ENCODE results near the gene ITIH3.

ITIH3 gene

GRCh38 chr3:52843108-52843865 is 48.7 kb downstream of the ITIH3 start:
- no peak overlapping the region for H3K4me2 ChIP-seq (ENCODE audit: low read length)
- no peaks in the 10 kb centered on the region for H3K9me2 ChIP-seq (replicated peaks; ENCODE audit: control insufficient read depth, low read length)
- no peaks in the 10 kb centered on the region for H3K79me2 ChIP-seq (ENCODE audit: control insufficient read depth, low read length)
- no peak overlapping the region for H3K4me3 ChIP-seq (ENCODE audit: low read length)
- no peaks in the 10 kb centered on the region for H3F3A ChIP-seq (ENCODE audit: control insufficient read depth, insufficient read depth)
- no peaks in the 10 kb centered on the region for H3K9me3 ChIP-seq (ENCODE audit: control insufficient read depth, insufficient read depth, low read length)
- H3K27me3 ChIP-seq (ENCODE audit: control insufficient read depth, low read length) = no peaks in the 10 kb centered on the region
- H4K20me1 ChIP-seq (ENCODE audit: control insufficient read depth, insufficient read depth, low read depth, low read length) = no peaks in the 10 kb centered on the region
- no peak overlapping the region for H3K27ac ChIP-seq (ENCODE audit: low read depth, low read length)
- no peaks in the 10 kb centered on the region; the same call in 1 of the 2 replicates for H3K36me3 ChIP-seq (ENCODE audit: control insufficient read depth, low read length)
- TF ChIP-seq EZH2phosphoT487 (IDR thresholded peaks at IDR 0.05; ENCODE audit: borderline replicate concordance, low read length) (no peak), CTCF (IDR thresholded peaks at IDR 0.05; ENCODE audit: low read depth, low read length, poor library complexity, severe bottlenecking) (no peak)
- no peaks in the 10 kb centered on the region for H3K4me1 ChIP-seq (ENCODE audit: control insufficient read depth, low read length)

GRCh38 chr3:52843881-52844280 is 49.3 kb downstream of the ITIH3 start:
- Histone ChIP-seq H3F3A (ENCODE audit: control insufficient read depth, insufficient read depth) (no peaks in the 10 kb centered on the region), H3K79me2 (ENCODE audit: control insufficient read depth, low read length) (no peaks in the 10 kb centered on the region), H3K9me3 (ENCODE audit: control insufficient read depth, insufficient read depth, low read length) (no peaks in the 10 kb centered on the region), H3K4me1 (ENCODE audit: control insufficient read depth, low read length) (no peaks in the 10 kb centered on the region), H3K27ac (ENCODE audit: low read depth, low read length) (no peak overlapping the region), H3K27me3 (ENCODE audit: control insufficient read depth, low read length) (no peaks in the 10 kb centered on the region), H4K20me1 (ENCODE audit: control insufficient read depth, insufficient read depth, low read depth, low read length) (no peaks in the 10 kb centered on the region), H3K36me3 (ENCODE audit: control insufficient read depth, low read length) (no peaks in the 10 kb centered on the region; the same call in 1 of the 2 replicates), H3K4me3 (ENCODE audit: low read length) (no peak overlapping the region), H3K4me2 (ENCODE audit: low read length) (no peak overlapping the region), H3K9me2 (replicated peaks; ENCODE audit: control insufficient read depth, low read length) (no peaks in the 10 kb centered on the region)
- TF ChIP-seq EZH2phosphoT487 (IDR thresholded peaks at IDR 0.05; ENCODE audit: borderline replicate concordance, low read length) (no peak), CTCF (IDR thresholded peaks at IDR 0.05; ENCODE audit: low read depth, low read length, poor library complexity, severe bottlenecking) (no peak)

- Histone ChIP-seq H3K9me3 (ENCODE audit: control insufficient read depth, insufficient read depth, low read length) (no peaks in the 10 kb centered on the region), H3K4me3 (ENCODE audit: low read length) (no peak overlapping the region), H3K27ac (ENCODE audit: low read depth, low read length) (no peak overlapping the region), H3K79me2 (ENCODE audit: control insufficient read depth, low read length) (no peaks in the 10 kb centered on the region), H3F3A (ENCODE audit: control insufficient read depth, insufficient read depth) (no peaks in the 10 kb centered on the region), H3K4me1 (ENCODE audit: control insufficient read depth, low read length) (no peaks in the 10 kb centered on the region), H3K4me2 (ENCODE audit: low read length) (no peak overlapping the region), H3K27me3 (ENCODE audit: control insufficient read depth, low read length) (no peaks in the 10 kb centered on the region), H3K36me3 (ENCODE audit: control insufficient read depth, low read length) (no peaks in the 10 kb centered on the region; the same call in 1 of the 2 replicates), H3K9me2 (replicated peaks; ENCODE audit: control insufficient read depth, low read length) (no peaks in the 10 kb centered on the region), H4K20me1 (ENCODE audit: control insufficient read depth, insufficient read depth, low read depth, low read length) (no peaks in the 10 kb centered on the region)
- TF ChIP-seq EZH2phosphoT487 (IDR thresholded peaks at IDR 0.05; ENCODE audit: borderline replicate concordance, low read length) = no peak
- TF ChIP-seq CTCF (IDR thresholded peaks at IDR 0.05; ENCODE audit: low read depth, low read length, poor library complexity, severe bottlenecking) = no peak
Measured at GRCh38 chr3:52844290-52844975, 49.8 kb downstream of the ITIH3 start.

All from DOHH2 (cell line).